Testis (tissue), 3 donors: ENCODE results near the gene GLG1. TPM values are rescaled to one million over a fixed set of nuclear protein-coding genes. Genes with fewer than 3 reads are reported as not detected.
"Not testable (repeated sequence)": the region's sequence is repeated elsewhere in the genome, so short reads cannot be mapped to it uniquely, and the experiment has no call there.

Source experiments
- DNase-seq: peaks from one replicate; pipeline ENCODE4 v3.0.0-alpha.2; 2019
- H3K27ac ChIP-seq, 2 donors: fragments of 200-600 bp; sonication (generic); one replicate each; pipeline ENCODE4 v1.5.1; 2019
- H3K27me3 ChIP-seq: fragments of 200-600 bp; sonication (generic); one replicate; pipeline ENCODE4 v1.5.1; 2019
- H3K36me3 ChIP-seq: fragments of 200-600 bp; sonication (generic); one replicate; pipeline ENCODE4 v1.5.1; 2017; ENCODE audit warnings: low read depth; ENCODE audit errors: missing control alignments
- H3K4me1 ChIP-seq: fragments of 200-600 bp; sonication (generic); one replicate; pipeline ENCODE4 v1.5.1; 2019
- H3K4me3 ChIP-seq, 2 donors: fragments of 200-600 bp; sonication (generic); one replicate each; pipeline ENCODE4 v1.5.1; 2017 to 2019
- H3K9me3 ChIP-seq: fragments of 200-600 bp; sonication (generic); one replicate; pipeline ENCODE4 v1.5.1; 2017
- CTCF ChIP-seq, 3 experiments: fragments of 450-650 bp in 2 of 3; fragments of 200-600 bp in 1 of 3; sonication (generic) in 1 of 3; IDR thresholded peaks; one replicate each; pipeline ENCODE4 v1.5.1; 2016 to 2019; ENCODE audit warnings: antibody characterized with exemption in 3 of 3, mild to moderate bottlenecking in 2 of 3, moderate library complexity in 1 of 3
- POLR2A ChIP-seq: fragments of 450-650 bp; IDR thresholded peaks from one replicate; pipeline ENCODE4 v1.6.1; 2017; ENCODE audit warnings: antibody characterized with exemption, mild to moderate bottlenecking, moderate library complexity
- WGBS, 2 donors: methylation state at CpG; one replicate each; pipeline ENCODE4 v1.1.5; 2018; 5-methylcytosine and 5-hydroxymethylcytosine counted together
- intact Hi-C: fragments of 100-400 bp; cut with DNase I; formaldehyde crosslinking; loops from one replicate; pipeline ENCODE4 v1.15.1; 2023; ENCODE audit warnings: low total_unique reads
- polyA plus RNA-seq: library from polyadenylated mRNA; stranded (reverse); fragments of 350-450 nt; fragmentation: Illumina TruSeq; extraction: RNeasy Lipid Tissue Mini Kit (QIAGEN cat#74804); gene quantifications from one replicate; pipeline ENCODE4 v1.2.3, GENCODE V29; 2014; ENCODE audit warnings: low read depth, low replicate concordance; ENCODE audit not compliant: insufficient read depth
- total RNA-seq, 2 donors: library from RNA; depleted of rRNA; stranded (reverse); fragments of >200 nt; gene quantifications; one replicate each; pipeline ENCODE4 v1.2.3, GENCODE V29; 2016

The GLG1 gene
- total and polyA plus RNA-seq, 3 donors from 2014 or later, result 151 to 268 (median 206) TPM

- Histone ChIP-seq H3K4me3 (no peak overlapping the region), H3K36me3 (no peaks in the 10 kb centered on the region), H3K9me3 (no peaks in the 10 kb centered on the region), H3K27me3 (no peaks in the 10 kb centered on the region), H3K27ac (no peak overlapping the region), H3K4me1 (no peaks in the 10 kb centered on the region)
- DNase-seq, result no peak
- TF ChIP-seq POLR2A, result no peak
- TF ChIP-seq CTCF (IDR thresholded peaks at IDR 0.05), result no peak
- intact Hi-C loops, result no loop called here
- WGBS, 2 donors, result 97 to 100% methylated on average over 1 of the region's 1 CpG
Observed at GRCh38 chr16:74556375-74556922, 50.5 kb downstream of the GLG1 start.

GRCh38 chr16:74552357-74552756 lies 54.6 kb downstream of the GLG1 start:
- DNase-seq, H3K36me3 ChIP-seq, intact Hi-C loops, H3K9me3 ChIP-seq, H3K27ac ChIP-seq, H3K27me3 ChIP-seq, H3K4me3 ChIP-seq, H3K4me1 ChIP-seq: not testable (repeated sequence)
- WGBS, 2 donors, result 91 to 95% methylated on average over 4 of the region's 6 CpGs

GRCh38 chr16:74550227-74551019 lies 56.5 kb downstream of the GLG1 start:
- 76 to 78% methylated on average over 7 of the region's 7 CpGs for WGBS, 2 donors
- H3K4me1 ChIP-seq, result not testable (repeated sequence)

GRCh38 chr16:74546112-74546511 lies 60.8 kb downstream of the GLG1 start:
- H3K27me3 ChIP-seq, intact Hi-C loops, H3K4me1 ChIP-seq, H3K4me3 ChIP-seq, DNase-seq, H3K9me3 ChIP-seq, H3K36me3 ChIP-seq, H3K27ac ChIP-seq: not testable (repeated sequence)
- 90 to 94% methylated on average over 4 of the region's 4 CpGs for WGBS, 2 donors

More at GRCh38 chr16:74550227-74551019, 56.5 kb downstream of the GLG1 start:
- H3K36me3 ChIP-seq, H3K27ac ChIP-seq, H3K4me3 ChIP-seq, H3K27me3 ChIP-seq, intact Hi-C loops, H3K9me3 ChIP-seq, DNase-seq: not testable (repeated sequence)

GRCh38 chr16:74542911-74543578 lies 63.9 kb downstream of the GLG1 start:
- H3K36me3 ChIP-seq, H3K27ac ChIP-seq, DNase-seq, H3K27me3 ChIP-seq, H3K9me3 ChIP-seq, intact Hi-C loops, H3K4me1 ChIP-seq, H3K4me3 ChIP-seq: not testable (repeated sequence)
- whole genome bisulfite sequencing, 2 donors, result 72 to 90% methylated on average over 2 of the region's 3 CpGs

GRCh38 chr16:74540663-74541062 lies 66.3 kb downstream of the GLG1 start:
- WGBS, 2 donors, result 57 to 67% methylated on average over 5 to 6 of the region's 6 CpGs

GRCh38 chr16:74538801-74539200 lies 68.1 kb downstream of the GLG1 start:
- H3K4me1 ChIP-seq, H3K27ac ChIP-seq, H3K9me3 ChIP-seq, intact Hi-C loops, H3K27me3 ChIP-seq, DNase-seq, H3K4me3 ChIP-seq, H3K36me3 ChIP-seq: not testable (repeated sequence)
- WGBS, 2 donors, result no CpG with 5 or more reads among the region's 3 CpGs

More at GRCh38 chr16:74540663-74541062, 66.3 kb downstream of the GLG1 start:
- H3K36me3 ChIP-seq, H3K27me3 ChIP-seq, H3K27ac ChIP-seq, H3K4me1 ChIP-seq, DNase-seq, H3K9me3 ChIP-seq, H3K4me3 ChIP-seq, intact Hi-C loops: not testable (repeated sequence)

DNA sequence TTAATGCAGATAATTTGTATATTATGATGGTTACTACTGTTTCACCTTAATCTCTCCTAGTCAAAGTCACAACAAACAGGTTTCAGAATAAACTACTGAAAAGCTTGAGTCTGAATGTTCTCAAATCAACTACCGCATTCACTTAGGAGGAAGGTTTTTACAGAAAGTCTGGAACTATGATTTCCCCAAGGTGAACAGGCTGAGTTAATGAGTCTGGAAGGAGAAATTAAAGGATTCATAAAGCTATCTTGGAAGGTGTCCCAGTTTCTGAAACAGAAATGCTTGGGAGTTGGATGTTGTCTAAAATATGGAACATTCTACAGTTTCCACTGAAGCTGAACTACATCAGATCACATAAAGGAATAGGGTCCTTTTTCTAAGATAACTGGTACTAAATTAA lies 69.2 kb downstream of the GLG1 start:
- intact Hi-C loops, H3K4me3 ChIP-seq, H3K4me1 ChIP-seq, H3K27ac ChIP-seq, H3K9me3 ChIP-seq, H3K36me3 ChIP-seq, H3K27me3 ChIP-seq, DNase-seq: not testable (repeated sequence)
- WGBS, 2 donors, result 38 to 46% methylated on average over 1 of the region's 1 CpG

GRCh38 chr16:74534650-74535049 lies 72.3 kb downstream of the GLG1 start:
- H3K4me3 ChIP-seq, H3K36me3 ChIP-seq, intact Hi-C loops, H3K9me3 ChIP-seq, H3K4me1 ChIP-seq, H3K27me3 ChIP-seq, H3K27ac ChIP-seq, DNase-seq: not testable (repeated sequence)
- WGBS, 2 donors, result 87 to 96% methylated on average over 4 of the region's 4 CpGs
